HG03196 (cell line): Measurements from ENCODE around the gene PSMA4.
"Not testable (repeated sequence)": the region's sequence is repeated elsewhere in the genome, so short reads cannot be mapped to it uniquely, and the experiment has no call there.

Experiments used
- ATAC-seq: cut with Tn5 transposase; IDR thresholded peaks from one replicate; pipeline ENCODE4 v1.9.1; 2021; ENCODE audit not compliant: unreplicated experiment

Gene PSMA4

GRCh38 chr15:78550815-78551214 is 10.6 kb downstream of the PSMA4 start:
- no peak for ATAC-seq

DNA sequence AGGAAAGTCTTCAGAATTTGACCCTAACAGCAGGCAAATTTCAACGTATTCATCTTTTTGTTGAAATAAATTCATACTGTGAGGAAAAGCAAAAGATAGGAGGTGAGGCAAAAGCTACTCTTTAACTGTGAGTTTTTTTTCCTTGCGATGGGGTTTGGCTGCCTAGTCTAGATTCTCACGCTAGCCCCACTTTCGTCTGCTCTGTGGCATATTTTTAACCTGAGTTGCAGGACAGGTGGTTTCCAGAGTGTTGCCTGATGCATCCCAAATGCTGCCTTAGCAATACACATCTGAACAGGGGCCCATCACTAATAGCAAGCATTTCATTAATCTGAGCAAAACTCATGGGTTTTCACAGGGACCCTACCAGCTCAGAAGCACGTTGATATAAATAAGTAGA is 11.7 kb downstream of the PSMA4 start:
- no peak for ATAC-seq

- no peak for ATAC-seq
Observed at GRCh38 chr15:78552597-78552996, 12.4 kb downstream of the PSMA4 start.

DNA sequence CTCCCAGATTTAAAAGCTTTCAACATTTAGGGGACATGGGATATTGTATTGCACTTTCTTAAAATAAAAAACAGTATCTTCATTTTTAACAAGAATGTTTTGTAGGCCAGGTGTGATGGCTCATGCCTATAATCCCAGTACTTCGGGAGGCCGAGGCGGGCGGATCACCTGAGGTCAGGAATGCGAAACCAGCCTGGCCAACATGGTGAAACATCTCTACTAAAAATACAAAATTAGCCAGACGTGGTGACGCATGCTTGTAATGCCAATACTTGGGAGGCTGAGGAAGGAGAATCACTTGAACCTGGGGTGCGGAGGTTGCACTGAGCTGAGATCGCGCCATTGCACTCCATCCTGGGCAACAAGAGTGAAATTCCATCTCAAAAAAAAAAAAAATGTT is 20.0 kb downstream of the PSMA4 start:
- not testable (repeated sequence) for ATAC-seq

- no peak for ATAC-seq
Observed at GRCh38 chr15:78561490-78561889, 21.2 kb downstream of the PSMA4 start.

DNA sequence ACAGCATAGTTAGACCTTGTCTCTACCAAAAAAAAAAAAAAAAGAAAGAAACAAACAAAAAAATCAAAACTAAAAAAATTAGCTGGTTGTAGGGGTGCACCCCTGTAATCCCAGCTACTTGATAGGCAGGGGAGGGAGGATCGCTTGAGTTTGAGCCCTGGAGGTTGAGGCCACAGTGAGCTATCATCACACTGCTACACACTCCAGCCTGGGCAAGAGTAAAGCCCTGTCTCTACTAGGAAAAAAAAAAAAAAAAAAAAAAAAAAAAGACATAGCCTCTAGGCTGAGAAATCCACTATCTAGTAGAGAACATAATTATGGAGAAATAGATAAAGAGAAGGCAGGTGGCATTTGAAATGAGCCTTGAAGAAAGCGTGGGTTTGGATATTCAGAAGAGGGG is 22.8 kb downstream of the PSMA4 start:
- ATAC-seq: no peak

GRCh38 chr15:78564743-78565096 is 24.5 kb downstream of the PSMA4 start:
- ATAC-seq: peak; percentile 16

- ATAC-seq: peak; percentile 77
Observed at GRCh38 chr15:78565097-78565950, 25.1 kb downstream of the PSMA4 start, which contains the start of gene CHRNA5. CHRNA5 (plus strand) TSS chr15:78565520; CDS start chr15:78565720, 200 bp downstream.

DNA sequence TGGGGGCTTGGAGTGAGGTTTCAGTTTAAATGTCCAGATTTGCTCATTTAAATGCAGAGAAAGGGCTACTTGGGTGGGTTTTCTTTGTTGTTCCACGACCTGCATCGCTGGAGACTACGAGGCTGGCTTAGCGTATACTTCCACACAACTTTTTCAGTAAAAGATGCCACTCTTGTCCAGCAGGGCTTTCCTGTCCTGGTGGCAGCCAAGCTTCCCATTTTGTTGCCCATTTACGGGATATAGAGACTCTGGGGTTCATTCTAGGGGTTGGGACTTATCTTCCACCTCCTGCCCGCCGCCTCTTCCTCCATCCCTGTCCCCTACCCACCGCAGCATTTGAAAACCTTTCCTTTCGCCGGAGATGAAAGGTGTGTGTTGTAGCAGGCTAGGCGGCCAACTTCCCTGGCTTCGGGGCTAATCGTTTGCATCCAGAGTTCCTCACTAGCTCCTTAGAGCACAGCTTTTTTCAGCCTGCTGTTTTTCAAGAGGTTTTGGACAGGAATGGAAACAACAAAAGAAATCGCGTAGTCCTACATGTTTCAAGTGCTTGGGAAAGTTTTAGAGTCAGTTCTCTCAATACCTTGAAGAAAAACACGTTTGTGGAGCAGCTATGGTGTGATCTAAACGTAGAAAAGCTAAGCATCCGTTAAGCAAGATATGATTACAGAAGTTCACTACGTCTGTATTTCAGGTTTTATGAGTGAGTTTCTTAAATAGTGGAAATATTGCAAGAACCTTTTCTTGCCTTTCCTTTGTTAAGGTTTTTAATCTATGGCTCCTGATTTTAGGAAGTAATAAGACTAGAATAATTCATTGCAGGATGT is 25.9 kb downstream of the PSMA4 start:
- ATAC-seq: peak; percentile 17

- ATAC-seq: no peak
Observed at GRCh38 chr15:78567531-78567930, 27.3 kb downstream of the PSMA4 start.

- no peak for ATAC-seq
Observed at GRCh38 chr15:78570710-78571109, 30.5 kb downstream of the PSMA4 start.

GRCh38 chr15:78571382-78571781 is 31.1 kb downstream of the PSMA4 start:
- no peak for ATAC-seq

DNA sequence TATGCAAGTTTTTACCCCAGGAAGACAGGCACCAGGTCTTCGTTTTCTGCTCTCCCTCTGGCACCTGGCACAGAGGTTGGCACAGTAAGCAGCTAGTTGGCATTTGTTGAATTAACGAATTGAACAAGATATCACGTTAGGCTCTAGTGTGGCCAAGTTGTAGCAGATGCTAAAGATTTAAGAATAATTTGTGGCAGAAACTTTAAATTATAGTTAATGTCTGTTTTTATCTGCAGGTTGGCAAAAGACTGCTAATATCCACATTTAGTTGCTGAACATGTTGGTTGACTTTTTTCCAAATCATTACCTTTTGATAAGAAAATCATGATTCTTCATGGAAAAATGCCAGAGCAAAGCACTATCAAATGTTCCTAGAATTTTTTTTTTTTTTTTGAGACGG is 33.2 kb downstream of the PSMA4 start:
- ATAC-seq: no peak

DNA sequence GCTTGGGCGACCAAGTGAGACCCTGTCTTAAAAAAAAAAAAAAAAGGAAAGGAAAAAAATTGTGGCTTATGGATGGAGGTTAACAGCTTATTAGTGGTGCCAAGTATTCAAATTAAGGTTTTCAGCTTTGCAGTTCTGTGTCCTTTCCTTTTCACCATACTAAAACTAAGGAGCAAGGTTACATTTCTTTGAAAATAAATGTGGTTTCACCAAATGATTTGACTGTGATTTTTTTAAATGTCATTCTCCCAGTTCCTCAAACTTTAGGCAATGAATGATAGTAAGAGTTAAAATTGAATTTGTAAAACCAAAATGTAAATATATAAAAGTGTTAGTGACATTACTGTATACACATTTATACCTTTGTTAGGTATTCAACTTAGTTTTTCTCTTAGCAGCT is 34.7 kb downstream of the PSMA4 start:
- no peak for ATAC-seq

DNA sequence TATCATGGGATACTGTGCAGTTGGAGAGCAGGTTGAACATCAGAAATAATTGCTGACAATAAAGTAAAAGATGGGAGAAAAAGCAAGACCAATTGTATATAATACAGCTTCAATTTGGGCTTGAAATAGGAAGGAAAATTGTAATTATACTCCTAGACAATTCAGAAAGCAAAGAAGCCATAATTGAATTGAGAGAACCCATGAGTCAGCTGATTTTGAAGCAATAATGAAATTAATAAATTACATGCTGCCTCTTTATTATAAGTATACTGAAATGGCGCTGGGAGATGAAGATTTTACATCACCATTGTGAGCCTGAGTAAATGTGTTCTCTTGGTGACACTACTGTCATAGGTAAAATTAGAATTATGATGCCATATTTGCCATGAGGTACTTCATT is 57.3 kb downstream of the PSMA4 start:
- ATAC-seq: no peak

DNA sequence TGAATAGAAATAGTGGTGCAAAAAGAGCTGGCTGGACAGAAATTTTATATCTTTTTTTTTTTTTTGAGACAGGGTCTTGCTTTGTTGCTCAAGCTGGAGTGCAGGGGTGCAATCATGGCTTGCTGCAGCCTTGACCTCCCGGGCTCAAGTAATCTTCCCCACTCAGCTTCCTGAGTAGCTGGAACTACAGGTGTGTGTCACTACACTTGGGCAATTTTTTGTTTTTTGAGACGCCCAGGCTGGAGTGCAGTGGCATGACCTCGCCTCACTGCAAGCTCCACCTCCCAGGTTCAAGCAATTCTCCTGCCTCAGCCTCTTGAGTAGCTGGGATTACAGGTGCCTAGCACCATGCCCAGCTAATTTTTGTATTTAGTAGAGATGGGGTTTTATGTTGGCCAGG is 58.1 kb downstream of the PSMA4 start:
- ATAC-seq: no peak

- no peak for ATAC-seq
Observed at GRCh38 chr15:78599189-78599588, 58.9 kb downstream of the PSMA4 start.
